Measurements from ENCODE around the gene USP26. TPM values are rescaled to one million over a fixed set of nuclear protein-coding genes. Genes with fewer than 3 reads are reported as not detected.
"Not testable (repeated sequence)": the region's sequence is repeated elsewhere in the genome, so short reads cannot be mapped to it uniquely, and the experiment has no call there.

The USP26 gene
- polyA plus RNA-seq, 6 donors from 2014 or later = not detected

GRCh38 chrX:133056341-133056740 lies 40.6 kb downstream of the USP26 start:
- Mint-ChIP-seq H3K36me3 (no peaks in the 10 kb centered on the region), H3K27me3 (peaks cover 0 to 20% (median 4%) of the 10 kb centered on the region in 3 donors), H3K4me1 (no peaks in the 10 kb centered on the region), H3K27ac (no peak overlapping the region), H3K4me3 (no peak overlapping the region), H3K9me3 (no peaks in the 10 kb centered on the region)
- ATAC-seq (ENCODE audit: low read depth in 2 of 2) = no peak
- DNase-seq = no peak

- no peak overlapping the region for H3K4me3 Mint-ChIP-seq
- peaks cover 0 to 25% (median 4%) of the 10 kb centered on the region in 3 donors for H3K27me3 Mint-ChIP-seq
- DNase-seq (no peak), ATAC-seq (ENCODE audit: low read depth in 2 of 2) (no peak)
- no peaks in the 10 kb centered on the region for H3K36me3 Mint-ChIP-seq
- no peak overlapping the region for H3K27ac Mint-ChIP-seq
- H3K4me1 Mint-ChIP-seq = no peaks in the 10 kb centered on the region
- H3K9me3 Mint-ChIP-seq = no peaks in the 10 kb centered on the region
Observed at GRCh38 chrX:133054761-133055405, 42.0 kb downstream of the USP26 start.

- DNase-seq = no peak
Observed at GRCh38 chrX:133053861-133054598, 42.9 kb downstream of the USP26 start.

GRCh38 chrX:133048751-133049150 lies 48.2 kb downstream of the USP26 start:
- no peaks in the 10 kb centered on the region for H3K36me3 Mint-ChIP-seq
- peaks cover 0 to 11% (median 3%) of the 10 kb centered on the region in 7 donors for H3K9me3 Mint-ChIP-seq
- H3K4me3 Mint-ChIP-seq = no peak overlapping the region
- no peak for DNase-seq
- H3K27me3 Mint-ChIP-seq = peaks cover 0 to 15% (median 0%) of the 10 kb centered on the region in 3 donors
- no peak overlapping the region for H3K27ac Mint-ChIP-seq
- ATAC-seq (ENCODE audit: low read depth in 2 of 2) = no peak
- H3K4me1 Mint-ChIP-seq = no peaks in the 10 kb centered on the region

More at GRCh38 chrX:133053861-133054598, 42.9 kb downstream of the USP26 start:
- Mint-ChIP-seq H3K36me3 (no peaks in the 10 kb centered on the region), H3K27me3 (peaks cover 0 to 16% (median 0%) of the 10 kb centered on the region in 3 donors), H3K27ac (no peak overlapping the region), H3K4me1 (no peaks in the 10 kb centered on the region), H3K9me3 (no peaks in the 10 kb centered on the region), H3K4me3 (no peak overlapping the region)
- no peak for ATAC-seq (ENCODE audit: low read depth in 2 of 2)

GRCh38 chrX:133046601-133047000 lies 50.3 kb downstream of the USP26 start:
- Mint-ChIP-seq H3K36me3 (no peaks in the 10 kb centered on the region), H3K27me3 (peaks cover 0 to 8% (median 7%) of the 10 kb centered on the region in 3 donors), H3K9me3 (peaks cover 0 to 11% (median 3%) of the 10 kb centered on the region in 7 donors), H3K27ac (no peak overlapping the region), H3K4me3 (no peak overlapping the region), H3K4me1 (no peaks in the 10 kb centered on the region)
- no peak for ATAC-seq (ENCODE audit: low read depth in 2 of 2)
- no peak for DNase-seq

- no peak for DNase-seq
- no peaks in the 10 kb centered on the region for H3K36me3 Mint-ChIP-seq
- no peak for ATAC-seq (ENCODE audit: low read depth in 2 of 2)
- H3K9me3 Mint-ChIP-seq = peaks cover 0 to 11% (median 3%) of the 10 kb centered on the region in 7 donors
- no peak overlapping the region for H3K27ac Mint-ChIP-seq
- no peak overlapping the region for H3K4me3 Mint-ChIP-seq
- peaks cover 0 to 7% (median 3%) of the 10 kb centered on the region in 3 donors for H3K27me3 Mint-ChIP-seq
- no peaks in the 10 kb centered on the region for H3K4me1 Mint-ChIP-seq
Observed at GRCh38 chrX:133045986-133046385, 50.9 kb downstream of the USP26 start.

- ATAC-seq (ENCODE audit: low read depth in 2 of 2); DNase-seq; H3K4me3 Mint-ChIP-seq; H3K36me3 Mint-ChIP-seq; H3K4me1 Mint-ChIP-seq; H3K27ac Mint-ChIP-seq; H3K27me3 Mint-ChIP-seq: not testable (repeated sequence)
- peaks cover 0 to 18% (median 8%) of the 10 kb centered on the region in 7 donors for H3K9me3 Mint-ChIP-seq
Observed at GRCh38 chrX:133044145-133044786, 52.6 kb downstream of the USP26 start.

- H3K4me1 Mint-ChIP-seq = no peaks in the 10 kb centered on the region
- no peak overlapping the region for H3K27ac Mint-ChIP-seq
- H3K4me3 Mint-ChIP-seq = no peak overlapping the region
- H3K9me3 Mint-ChIP-seq = peaks cover 0 to 26% (median 11%) of the 10 kb centered on the region in 7 donors
- ATAC-seq (ENCODE audit: low read depth in 2 of 2) (no peak), DNase-seq (no peak)
- H3K36me3 Mint-ChIP-seq = no peaks in the 10 kb centered on the region
- H3K27me3 Mint-ChIP-seq = peaks cover 0 to 15% (median 7%) of the 10 kb centered on the region in 3 donors
Observed at GRCh38 chrX:133042260-133042659, 54.6 kb downstream of the USP26 start.

- Mint-ChIP-seq H3K4me1 (no peaks in the 10 kb centered on the region), H3K36me3 (no peaks in the 10 kb centered on the region), H3K27me3 (peaks cover 0 to 19% (median 7%) of the 10 kb centered on the region in 3 donors), H3K4me3 (no peak overlapping the region), H3K27ac (no peak overlapping the region), H3K9me3 (peaks cover 0 to 6% (median 0%) of the 10 kb centered on the region in 7 donors)
- DNase-seq (no peak), ATAC-seq (ENCODE audit: low read depth in 2 of 2) (no peak)
Observed at GRCh38 chrX:133033010-133033409, 63.9 kb downstream of the USP26 start.

- no peak for ATAC-seq (ENCODE audit: low read depth in 2 of 2)
- DNase-seq = no peak
- Mint-ChIP-seq H3K4me3 (no peak overlapping the region), H3K4me1 (no peaks in the 10 kb centered on the region), H3K9me3 (peaks cover 0 to 6% (median 0%) of the 10 kb centered on the region in 7 donors), H3K36me3 (no peaks in the 10 kb centered on the region), H3K27me3 (peaks cover 0 to 1% (median 0%) of the 10 kb centered on the region in 3 donors), H3K27ac (no peak overlapping the region)
Observed at GRCh38 chrX:133018229-133018628, 78.7 kb downstream of the USP26 start.

GRCh38 chrX:133007458-133007857 lies 89.5 kb downstream of the USP26 start:
- no peak for ATAC-seq (ENCODE audit: low read depth in 2 of 2)
- DNase-seq = no peak
- H3K9me3 Mint-ChIP-seq = peaks cover 0 to 16% (median 9%) of the 10 kb centered on the region in 7 donors
- peaks cover 0 to 8% (median 4%) of the 10 kb centered on the region in 3 donors for H3K27me3 Mint-ChIP-seq
- H3K4me1 Mint-ChIP-seq = no peaks in the 10 kb centered on the region
- peaks cover 0 to 7% of the 10 kb centered on the region in 2 donors for H3K36me3 Mint-ChIP-seq
- no peak overlapping the region for H3K4me3 Mint-ChIP-seq
- H3K27ac Mint-ChIP-seq = no peak overlapping the region

- Mint-ChIP-seq H3K27ac (no peak overlapping the region), H3K27me3 (peaks cover 0 to 8% (median 4%) of the 10 kb centered on the region in 3 donors), H3K9me3 (peaks cover 0 to 10% (median 6%) of the 10 kb centered on the region in 7 donors), H3K4me1 (no peaks in the 10 kb centered on the region), H3K36me3 (peaks cover 0 to 7% of the 10 kb centered on the region in 2 donors), H3K4me3 (no peak overlapping the region)
- ATAC-seq (ENCODE audit: low read depth in 2 of 2) (no peak), DNase-seq (no peak)
Observed at GRCh38 chrX:133005616-133006015, 91.3 kb downstream of the USP26 start.

- H3K27me3 Mint-ChIP-seq = peaks cover 0 to 8% (median 4%) of the 10 kb centered on the region in 3 donors
- H3K27ac Mint-ChIP-seq = peak overlapping the region in 1 of 6 donors; percentile 64
- H3K9me3 Mint-ChIP-seq = peaks cover 0 to 10% (median 6%) of the 10 kb centered on the region in 7 donors
- ATAC-seq (ENCODE audit: low read depth in 2 of 2) (no peak), DNase-seq (no peak)
- H3K4me3 Mint-ChIP-seq = no peak overlapping the region
- H3K36me3 Mint-ChIP-seq = peaks cover 0 to 7% of the 10 kb centered on the region in 2 donors
- no peaks in the 10 kb centered on the region for H3K4me1 Mint-ChIP-seq
Observed at GRCh38 chrX:133005042-133005441, 91.9 kb downstream of the USP26 start.

Data from naive B cell (primary cell).